PC-3 (cell line): Measurements from ENCODE around the gene ADAMTS16. TPM values are rescaled to one million over a fixed set of nuclear protein-coding genes. Genes with fewer than 3 reads are reported as not detected.

Experiments
- ATAC-seq: fragments of 200-7000 bp; cut with Tn5 transposase; 2 replicates; pipeline ENCODE4 v1.9.1; 2020; ENCODE audit warnings: mild to moderate bottlenecking, moderate library complexity
- BruUV-seq: library from RNA; stranded (reverse); fragments of 400-500 nt; replicated peaks from 2 replicates; lab custom pipeline; 2021; lab: Mats Ljungman, UMichigan
- CTCF ChIA-PET: fragments of 300-600 bp; sonication (Branson Sonifier 250); formaldehyde crosslinking; loops from one replicate; lab custom pipeline; 2022; ENCODE audit warnings: antibody characterized with exemption; lab: Charles Lee
- POLR2A ChIA-PET: fragments of 300-600 bp; sonication (Branson Sonifier 250); formaldehyde crosslinking; loops from one replicate; lab custom pipeline; 2022; ENCODE audit warnings: antibody characterized with exemption; ENCODE audit not compliant: unreplicated experiment; lab: Charles Lee
- DNase-seq: peaks from one replicate; pipeline ENCODE4 v3.0.0-alpha.2; 2015
- H2AFZ ChIP-seq: fragments of 300-600 bp; sonication (generic); 2 replicates; pipeline ENCODE4 v1.6.0; 2016; ENCODE audit warnings: antibody characterized with exemption, low read length
- H3F3A ChIP-seq: fragments of 300-600 bp; sonication (generic); one replicate; pipeline ENCODE4 v1.6.0; 2017; ENCODE audit warnings: antibody characterized with exemption, low read length, control low read depth, mild to moderate bottlenecking; ENCODE audit not compliant: unreplicated experiment
- H3K27ac ChIP-seq: fragments of 300-600 bp; sonication (generic); 2 replicates; pipeline ENCODE4 v1.5.1; 2016; ENCODE audit warnings: mild to moderate bottlenecking, low read length
- H3K27me3 ChIP-seq: fragments of 300-600 bp; sonication (generic); 2 replicates; pipeline ENCODE4 v1.6.1; 2016; ENCODE audit warnings: low read length, mixed read lengths
- H3K36me3 ChIP-seq: fragments of 300-600 bp; sonication (generic); 2 replicates; pipeline ENCODE4 v1.6.1; 2016; ENCODE audit warnings: low read depth, mixed run types, low read length, mixed read lengths
- H3K4me1 ChIP-seq: fragments of 300-600 bp; sonication (generic); 2 replicates; pipeline ENCODE4 v1.5.1; 2016; ENCODE audit warnings: low read length; ENCODE audit not compliant: insufficient read depth
- H3K4me2 ChIP-seq: fragments of 300-600 bp; sonication (generic); 2 replicates; pipeline ENCODE4 v1.6.0; 2016; ENCODE audit warnings: low read length
- H3K4me3 ChIP-seq: fragments of 300-600 bp; sonication (generic); 2 replicates; pipeline ENCODE4 v1.5.1; 2016; ENCODE audit warnings: mild to moderate bottlenecking, low read length, mixed read lengths
- H3K79me2 ChIP-seq: fragments of 300-600 bp; sonication (generic); 2 replicates; pipeline ENCODE4 v1.6.1; 2017; ENCODE audit warnings: low read length, mixed read lengths
- H3K9ac ChIP-seq: fragments of 300-600 bp; sonication (generic); 2 replicates; pipeline ENCODE4 v1.6.0; 2016; ENCODE audit warnings: mild to moderate bottlenecking, low read length
- H3K9me2 ChIP-seq: fragments of 300-600 bp; sonication (generic); replicated peaks from 2 replicates; pipeline ENCODE4 v1.6.1; 2016; ENCODE audit warnings: mixed run types, low read length, mixed read lengths
- H3K9me3 ChIP-seq: fragments of 300-600 bp; sonication (generic); 2 replicates; pipeline ENCODE4 v1.6.1; 2016; ENCODE audit warnings: low read length, mixed read lengths
- H4K20me1 ChIP-seq: fragments of 300-600 bp; sonication (generic); 2 replicates; pipeline ENCODE4 v1.6.1; 2016; ENCODE audit warnings: low read length, mixed read lengths
- EZH2 ChIP-seq: fragments of 300-600 bp; sonication (generic); IDR thresholded peaks from one replicate; pipeline ENCODE4 v1.6.1; 2017; ENCODE audit warnings: antibody characterized with exemption, mild to moderate bottlenecking, low read length; ENCODE audit not compliant: unreplicated experiment
- EZH2phosphoT487 ChIP-seq: fragments of 300-600 bp; sonication (generic); IDR thresholded peaks from 2 replicates; pipeline ENCODE4 v1.6.1; 2018; ENCODE audit warnings: mild to moderate bottlenecking, antibody characterized with exemption, low read length, borderline replicate concordance
- intact Hi-C: fragments of 100-400 bp; cut with micrococcal nuclease; formaldehyde crosslinking; loops from 2 replicates; pipeline ENCODE4 v1.9.0; 2023
- total RNA-seq: library from RNA; depleted of rRNA; stranded (reverse); fragments of >200 nt; gene quantifications from 2 replicates; pipeline ENCODE4 v1.2.3, GENCODE V29; 2014
- TF ChIP-seq, protein P1 (sequence below): fragments of 300-600 bp; sonication (generic); conservative IDR thresholded peaks from 2 replicates; pipeline ENCODE4 v1.5.1; 2017; ENCODE audit warnings: antibody characterized with exemption, low read depth, mild to moderate bottlenecking, low read length

The ADAMTS16 gene
- total RNA-seq, 1 experiment from 2014 or later: 1.7 TPM

DNA sequence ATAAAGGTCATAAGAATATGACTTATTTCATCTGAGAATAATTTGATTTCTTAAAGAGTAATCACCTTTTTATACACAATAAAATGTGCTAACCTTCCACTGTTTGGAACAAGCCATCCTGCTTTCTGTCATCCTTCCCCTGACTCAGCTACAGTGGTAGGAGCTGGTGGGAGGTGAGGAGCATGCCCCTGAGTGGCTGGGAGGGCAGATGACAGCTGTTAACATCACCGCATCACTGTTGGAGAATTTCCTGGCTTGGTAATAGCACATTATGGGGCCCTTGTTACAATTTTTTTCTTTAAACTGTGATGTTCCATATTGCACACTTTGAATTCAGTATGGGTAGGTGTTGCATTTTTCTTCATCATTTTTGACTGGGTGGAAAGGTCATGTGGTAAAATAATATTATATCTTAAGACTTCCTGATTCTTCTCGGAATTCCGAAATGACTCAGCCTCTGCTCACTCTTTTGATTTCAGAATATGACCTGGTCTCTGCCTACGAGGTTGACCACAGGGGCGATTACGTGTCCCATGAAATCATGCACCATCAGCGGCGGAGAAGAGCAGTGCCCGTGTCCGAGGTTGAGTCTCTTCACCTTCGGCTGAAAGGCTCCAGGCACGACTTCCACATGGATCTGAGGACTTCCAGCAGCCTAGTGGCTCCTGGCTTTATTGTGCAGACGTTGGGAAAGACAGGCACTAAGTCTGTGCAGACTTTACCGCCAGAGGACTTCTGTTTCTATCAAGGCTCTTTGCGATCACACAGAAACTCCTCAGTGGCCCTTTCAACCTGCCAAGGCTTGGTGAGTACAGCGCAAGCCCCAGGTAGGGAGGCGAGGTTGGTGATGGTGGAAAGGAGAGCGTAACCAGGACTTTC lies 5.8 kb downstream of the ADAMTS16 start:
- H3K4me3 ChIP-seq: peak overlapping the region; percentile 62

DNA sequence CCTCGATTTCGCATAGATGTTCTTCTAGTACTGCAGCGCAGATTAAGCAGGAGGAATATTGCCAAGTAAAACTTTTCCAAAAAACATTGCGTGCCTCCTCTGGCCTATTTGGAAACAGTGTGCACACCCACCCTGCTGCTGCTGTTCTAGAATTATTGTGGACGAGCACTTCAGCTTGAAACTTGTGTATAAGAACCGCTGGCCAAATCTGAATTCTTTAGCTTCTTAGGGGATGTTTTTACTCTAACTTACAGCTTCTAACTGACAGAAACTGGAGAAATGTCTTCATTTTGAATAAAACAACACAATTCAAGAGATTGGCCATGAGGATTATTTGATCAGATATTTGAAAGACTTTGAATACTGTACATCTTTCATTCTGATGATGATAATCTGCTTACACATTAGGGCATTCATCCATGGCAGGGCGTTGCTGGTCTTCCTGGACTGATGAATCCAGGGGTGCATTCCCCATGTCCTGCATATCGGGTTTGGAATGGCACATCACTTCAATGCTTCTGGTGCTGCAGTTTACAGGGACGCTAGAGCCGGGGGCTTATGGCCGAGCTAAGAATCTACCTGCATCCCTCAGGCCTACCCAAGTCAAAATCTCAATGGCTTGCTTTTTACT lies 6.5 kb downstream of the ADAMTS16 start:
- intact Hi-C loops: loop anchor here (1.0 to 5.0 kb wide), 3 partner anchors 126 to 190 kb away; no protein-coding TSS in a partner anchor
- POLR2A ChIA-PET: no interaction called here
- TF ChIP-seq, protein P1, sequence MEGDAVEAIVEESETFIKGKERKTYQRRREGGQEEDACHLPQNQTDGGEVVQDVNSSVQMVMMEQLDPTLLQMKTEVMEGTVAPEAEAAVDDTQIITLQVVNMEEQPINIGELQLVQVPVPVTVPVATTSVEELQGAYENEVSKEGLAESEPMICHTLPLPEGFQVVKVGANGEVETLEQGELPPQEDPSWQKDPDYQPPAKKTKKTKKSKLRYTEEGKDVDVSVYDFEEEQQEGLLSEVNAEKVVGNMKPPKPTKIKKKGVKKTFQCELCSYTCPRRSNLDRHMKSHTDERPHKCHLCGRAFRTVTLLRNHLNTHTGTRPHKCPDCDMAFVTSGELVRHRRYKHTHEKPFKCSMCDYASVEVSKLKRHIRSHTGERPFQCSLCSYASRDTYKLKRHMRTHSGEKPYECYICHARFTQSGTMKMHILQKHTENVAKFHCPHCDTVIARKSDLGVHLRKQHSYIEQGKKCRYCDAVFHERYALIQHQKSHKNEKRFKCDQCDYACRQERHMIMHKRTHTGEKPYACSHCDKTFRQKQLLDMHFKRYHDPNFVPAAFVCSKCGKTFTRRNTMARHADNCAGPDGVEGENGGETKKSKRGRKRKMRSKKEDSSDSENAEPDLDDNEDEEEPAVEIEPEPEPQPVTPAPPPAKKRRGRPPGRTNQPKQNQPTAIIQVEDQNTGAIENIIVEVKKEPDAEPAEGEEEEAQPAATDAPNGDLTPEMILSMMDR: no peak
- TF ChIP-seq EZH2 (no peak), EZH2phosphoT487 (no peak)
- CTCF ChIA-PET: no interaction called here
- Histone ChIP-seq H3K9ac (peak overlapping the region; percentile 65), H3F3A (peaks cover 6% of the 10 kb centered on the region), H3K36me3 (peaks cover 6% of the 10 kb centered on the region; the same call in 1 of the 2 replicates), H3K27me3 (no peaks in the 10 kb centered on the region), H3K4me2 (peak overlapping the region; percentile 80), H3K79me2 (peaks cover 31% of the 10 kb centered on the region), H3K4me3 (peak overlapping the region; percentile 62), H4K20me1 (no peaks in the 10 kb centered on the region), H2AFZ (peak overlapping the region; percentile 71), H3K4me1 (peaks cover 27% of the 10 kb centered on the region), H3K27ac (peak overlapping the region; percentile 90), H3K9me3 (no peaks in the 10 kb centered on the region), H3K9me2 (no peaks in the 10 kb centered on the region)
- ATAC-seq (no peak), DNase-seq (no peak)
- TSS peak; percentile 68 for BruUV-seq

More for the DNA sequence above, 5.8 kb downstream of the ADAMTS16 start:
- peaks cover 6% of the 10 kb centered on the region for H3F3A ChIP-seq
- no peaks in the 10 kb centered on the region for H3K9me2 ChIP-seq
- TF ChIP-seq, protein P1: no peak
- TF ChIP-seq EZH2: no peak
- TF ChIP-seq EZH2phosphoT487: no peak
- H4K20me1 ChIP-seq: no peaks in the 10 kb centered on the region
- DNase-seq (peak; percentile 94), ATAC-seq (peak; percentile 91)
- H2AFZ ChIP-seq: peak overlapping the region; percentile 71
- ChIA-PET POLR2A (no interaction called here), CTCF (no interaction called here)
- peaks cover 31% of the 10 kb centered on the region for H3K79me2 ChIP-seq
- H3K27me3 ChIP-seq: peaks cover 6% of the 10 kb centered on the region
- peak overlapping the region; percentile 80 for H3K4me2 ChIP-seq
- H3K36me3 ChIP-seq: peaks cover 6% of the 10 kb centered on the region; the same call in 1 of the 2 replicates
- H3K9me3 ChIP-seq: no peaks in the 10 kb centered on the region
- H3K9ac ChIP-seq: peak overlapping the region; percentile 65
- peak overlapping the region; percentile 90 for H3K27ac ChIP-seq
- no TSS peak for BruUV-seq
- intact Hi-C loops: loop anchor here (1.0 to 5.0 kb wide), 3 partner anchors 126 to 190 kb away; no protein-coding TSS in a partner anchor
- H3K4me1 ChIP-seq: peaks cover 33% of the 10 kb centered on the region
